Fibroblast of lung (primary cell): ENCODE measurements around the gene BLCAP. TPM values are rescaled to one million over a fixed set of nuclear protein-coding genes. Genes with fewer than 3 reads are reported as not detected.

Experiments used
- DNase-seq, 2 donors: peaks; one replicate each; pipeline versions ENCODE4 v3.0.0 to v3.0.0-alpha.2; 2010; ENCODE audit warnings: low read depth in 2 of 2
- H2AFZ ChIP-seq: 2 replicates; pipeline ENCODE4 v1.5.1; 2012; ENCODE audit warnings: low read length, control low read depth, inconsistent platforms
- H3K27ac ChIP-seq: 2 replicates; pipeline ENCODE4 v1.5.1; 2011; ENCODE audit warnings: low read length, control low read depth; ENCODE audit not compliant: insufficient read depth
- H3K27me3 ChIP-seq: 2 replicates; pipeline ENCODE4 v1.5.1; 2011; ENCODE audit warnings: mild to moderate bottlenecking, low read length; ENCODE audit not compliant: control insufficient read depth, insufficient read depth
- H3K36me3 ChIP-seq: 2 replicates; pipeline ENCODE4 v1.5.1; 2011; ENCODE audit warnings: low read length; ENCODE audit not compliant: control insufficient read depth, insufficient read depth
- H3K4me1 ChIP-seq: 2 replicates; pipeline ENCODE4 v1.5.1; 2011; ENCODE audit warnings: low read length; ENCODE audit not compliant: control insufficient read depth, insufficient read depth; ENCODE audit errors: extremely low read depth
- H3K4me2 ChIP-seq: 2 replicates; pipeline ENCODE4 v1.5.1; 2011; ENCODE audit warnings: low read length, control low read depth; ENCODE audit not compliant: insufficient read depth; ENCODE audit errors: extremely low read depth
- H3K4me3 ChIP-seq, 4 experiments: fragments of 200-600 bp in 1 of 4; sonication (generic) in 1 of 4; replicated peaks in 1 of 4; 2 replicates each; pipeline ENCODE4 v1.5.1; 2011 to 2016; ENCODE audit warnings: low read length in 4 of 4, low read depth in 3 of 4, mild to moderate bottlenecking in 3 of 4, control low read depth in 2 of 4, inconsistent platforms in 1 of 4, mixed read lengths in 1 of 4; ENCODE audit not compliant: insufficient read depth in 1 of 4; ENCODE audit errors: control extremely low read depth in 1 of 4
- H3K79me2 ChIP-seq: 2 replicates; pipeline ENCODE4 v1.5.1; 2012; ENCODE audit warnings: mild to moderate bottlenecking, low read length, inconsistent platforms; ENCODE audit not compliant: control insufficient read depth, insufficient read depth
- H3K9ac ChIP-seq: 2 replicates; pipeline ENCODE4 v1.5.1; 2011; ENCODE audit warnings: mild to moderate bottlenecking, low read length, control low read depth; ENCODE audit not compliant: insufficient read depth
- H3K9me3 ChIP-seq: 2 replicates; pipeline ENCODE4 v1.5.1; 2012; ENCODE audit warnings: low read depth, low read length; ENCODE audit not compliant: control insufficient read depth, insufficient read depth
- H4K20me1 ChIP-seq: 2 replicates; pipeline ENCODE4 v1.5.1; 2011; ENCODE audit warnings: low read length; ENCODE audit not compliant: control insufficient read depth, insufficient read depth; ENCODE audit errors: extremely low read depth
- CTCF ChIP-seq, 2 donors: IDR thresholded peaks in 1 of 2; conservative IDR thresholded peaks in 1 of 2; 1 replicate in 1 of 2; 2 replicates in 1 of 2; pipeline ENCODE4 v1.5.1; 2011 to 2012; ENCODE audit warnings: low read length in 2 of 2, control low read depth in 1 of 2, inconsistent platforms in 1 of 2, low read depth in 1 of 2, mild to moderate bottlenecking in 1 of 2
- EZH2 ChIP-seq: IDR thresholded peaks from 2 replicates; pipeline ENCODE4 v1.5.1; 2012; ENCODE audit warnings: low read length, control low read depth, mild to moderate bottlenecking; ENCODE audit errors: missing control alignments
- polyA plus RNA-seq, 2 donors: library from polyadenylated mRNA; depleted of rRNA in 1 of 2; stranded (reverse) in 1 of 2; unstranded in 1 of 2; fragments of >200 nt; gene quantifications; 2 replicates each; pipeline ENCODE4 v1.2.1, GENCODE V29; 2011 to 2012; ENCODE audit warnings: missing spikeins in 1 of 2
- total RNA-seq: library from RNA; depleted of rRNA; stranded (reverse); fragments of >200 nt; gene quantifications from 2 replicates; pipeline ENCODE4 v1.2.1, GENCODE V29; 2014

Gene BLCAP
- total and polyA plus RNA-seq, 2 donors (not counting 1 experiment from before 2014, with no cell fraction given), result 31.0 to 83.1 TPM

- no peaks in the 10 kb centered on the region for H3K27me3 ChIP-seq
- H4K20me1 ChIP-seq, result no peaks in the 10 kb centered on the region
- no peaks in the 10 kb centered on the region for H3K79me2 ChIP-seq
- no peak overlapping the region for H3K4me3 ChIP-seq
- TF ChIP-seq EZH2 (no peak), CTCF (conservative IDR thresholded peaks at IDR 0.05 in 1 of 2, IDR thresholded peaks at IDR 0.05 in 1 of 2; ENCODE audit: low read depth in 1 of 2, low read length in 2 of 2) (no peak)
- H3K4me2 ChIP-seq, result no peak overlapping the region
- H3K9me3 ChIP-seq, result no peaks in the 10 kb centered on the region
- H3K36me3 ChIP-seq, result no peaks in the 10 kb centered on the region
- H2AFZ ChIP-seq, result no peak overlapping the region
- no peak for DNase-seq
- no peaks in the 10 kb centered on the region for H3K4me1 ChIP-seq
- no peak overlapping the region for H3K9ac ChIP-seq
- no peak overlapping the region for H3K27ac ChIP-seq
Measured at GRCh38 chr20:37502654-37503053, 25.0 kb downstream of the BLCAP start.

- Histone ChIP-seq H3K4me3 (no peak overlapping the region), H2AFZ (no peak overlapping the region), H3K27ac (no peak overlapping the region), H3K9ac (no peak overlapping the region), H3K4me2 (no peak overlapping the region), H3K36me3 (no peaks in the 10 kb centered on the region), H3K9me3 (no peaks in the 10 kb centered on the region), H3K4me1 (no peaks in the 10 kb centered on the region), H4K20me1 (no peaks in the 10 kb centered on the region), H3K27me3 (no peaks in the 10 kb centered on the region), H3K79me2 (no peaks in the 10 kb centered on the region)
- DNase-seq, result no peak
- TF ChIP-seq EZH2 (no peak), CTCF (conservative IDR thresholded peaks at IDR 0.05 in 1 of 2, IDR thresholded peaks at IDR 0.05 in 1 of 2; ENCODE audit: low read depth in 1 of 2, low read length in 2 of 2) (no peak)
Measured at GRCh38 chr20:37501940-37502339, 25.7 kb downstream of the BLCAP start.

- Histone ChIP-seq H3K4me2 (no peak overlapping the region), H3K9me3 (no peaks in the 10 kb centered on the region), H3K36me3 (no peaks in the 10 kb centered on the region), H3K4me3 (no peak overlapping the region), H3K4me1 (no peaks in the 10 kb centered on the region), H4K20me1 (no peaks in the 10 kb centered on the region), H2AFZ (no peak overlapping the region), H3K27me3 (no peaks in the 10 kb centered on the region), H3K27ac (no peak overlapping the region), H3K79me2 (no peaks in the 10 kb centered on the region), H3K9ac (no peak overlapping the region)
- no peak for TF ChIP-seq CTCF (conservative IDR thresholded peaks at IDR 0.05 in 1 of 2, IDR thresholded peaks at IDR 0.05 in 1 of 2; ENCODE audit: low read depth in 1 of 2, low read length in 2 of 2)
- no peak for TF ChIP-seq EZH2
- no peak for DNase-seq
Measured at GRCh38 chr20:37500311-37500710, 27.4 kb downstream of the BLCAP start.
